Loucy (cell line): Measurements from ENCODE around the gene NOTCH2.

Experiments used
- H2AFZ ChIP-seq: fragments of 200-600 bp; sonication (generic); 2 replicates; pipeline ENCODE4 v1.6.0; 2016; ENCODE audit warnings: antibody characterized with exemption, mild to moderate bottlenecking, low read length, moderate library complexity
- H3F3A ChIP-seq: fragments of 200-600 bp; 2 replicates; pipeline ENCODE4 v1.6.0; 2016; ENCODE audit warnings: antibody characterized with exemption, low read depth, mild to moderate bottlenecking
- H3K27me3 ChIP-seq: fragments of 200-600 bp; sonication (generic); 2 replicates; pipeline ENCODE4 v1.6.1; 2014; ENCODE audit warnings: low read length, mild to moderate bottlenecking; ENCODE audit not compliant: insufficient read depth, poor library complexity, severe bottlenecking
- H3K36me3 ChIP-seq: fragments of 200-600 bp; sonication (generic); 2 replicates; pipeline ENCODE4 v1.6.1; 2016; ENCODE audit warnings: low read length; ENCODE audit not compliant: insufficient read depth
- H3K4me1 ChIP-seq: fragments of 200-600 bp; sonication (generic); 2 replicates; pipeline ENCODE4 v1.5.1; 2014; ENCODE audit warnings: low read length, mild to moderate bottlenecking; ENCODE audit not compliant: insufficient read depth, poor library complexity, severe bottlenecking
- H3K4me2 ChIP-seq: fragments of 200-600 bp; sonication (generic); 2 replicates; pipeline ENCODE4 v1.6.0; 2014; ENCODE audit warnings: antibody characterized with exemption, low read length, low read depth, mild to moderate bottlenecking; ENCODE audit not compliant: poor library complexity, severe bottlenecking
- H3K4me3 ChIP-seq: fragments of 200-600 bp; sonication (generic); 2 replicates; pipeline ENCODE4 v1.5.1; 2014; ENCODE audit warnings: low read length, mild to moderate bottlenecking, mixed read lengths; ENCODE audit not compliant: poor library complexity, severe bottlenecking
- H3K79me2 ChIP-seq: fragments of 200-600 bp; sonication (generic); 2 replicates; pipeline ENCODE4 v1.6.1; 2014; ENCODE audit warnings: low read length; ENCODE audit not compliant: insufficient read depth
- H3K9ac ChIP-seq: fragments of 200-600 bp; sonication (generic); 2 replicates; pipeline ENCODE4 v1.6.0; 2014; ENCODE audit warnings: mild to moderate bottlenecking, low read depth, low read length, moderate library complexity; ENCODE audit not compliant: poor library complexity, severe bottlenecking
- H3K9me2 ChIP-seq: fragments of 200-600 bp; sonication (generic); replicated peaks from 2 replicates; pipeline ENCODE4 v1.6.1; 2016; ENCODE audit warnings: low read depth, low read length, mixed read lengths
- H3K9me3 ChIP-seq: fragments of 200-600 bp; sonication (generic); 2 replicates; pipeline ENCODE4 v1.6.1; 2014; ENCODE audit warnings: mild to moderate bottlenecking, antibody characterized with exemption, low read length, low read depth; ENCODE audit not compliant: insufficient read depth
- H4K20me1 ChIP-seq: fragments of 200-600 bp; sonication (generic); 2 replicates; pipeline ENCODE4 v1.6.0; 2014; ENCODE audit warnings: antibody characterized with exemption, low read length, mild to moderate bottlenecking; ENCODE audit not compliant: insufficient read depth, poor library complexity, severe bottlenecking
- CTCF ChIP-seq: fragments of 200-600 bp; sonication (generic); conservative IDR thresholded peaks from 2 replicates; pipeline ENCODE4 v1.5.1; 2014; ENCODE audit warnings: mild to moderate bottlenecking, antibody characterized with exemption, low read length
- EZH2phosphoT487 ChIP-seq: fragments of 200-600 bp; IDR thresholded peaks from 2 replicates; pipeline ENCODE4 v1.6.1; 2018; ENCODE audit warnings: antibody characterized with exemption, mild to moderate bottlenecking, moderate library complexity, borderline replicate concordance

NOTCH2 gene

GRCh38 chr1:119869995-119870394 lies 199.5 kb downstream of the NOTCH2 start:
- no peak overlapping the region for H2AFZ ChIP-seq
- H3K4me2 ChIP-seq = no peak overlapping the region
- H3K27me3 ChIP-seq = no peaks in the 10 kb centered on the region
- no peaks in the 10 kb centered on the region for H4K20me1 ChIP-seq
- no peaks in the 10 kb centered on the region for H3K9me2 ChIP-seq
- peaks cover 4% of the 10 kb centered on the region for H3K4me1 ChIP-seq
- no peaks in the 10 kb centered on the region for H3K36me3 ChIP-seq
- H3K9me3 ChIP-seq = no peaks in the 10 kb centered on the region
- H3K9ac ChIP-seq = no peak overlapping the region
- no peaks in the 10 kb centered on the region for H3F3A ChIP-seq
- no peaks in the 10 kb centered on the region for H3K79me2 ChIP-seq
- H3K4me3 ChIP-seq = no peak overlapping the region
- no peak for TF ChIP-seq EZH2phosphoT487

GRCh38 chr1:119868176-119868575 lies 201.3 kb downstream of the NOTCH2 start:
- Histone ChIP-seq H3K4me1 (peaks cover 4% of the 10 kb centered on the region), H3K36me3 (no peaks in the 10 kb centered on the region), H3K4me2 (no peak overlapping the region), H3F3A (no peaks in the 10 kb centered on the region), H3K79me2 (no peaks in the 10 kb centered on the region), H3K4me3 (no peak overlapping the region), H2AFZ (no peak overlapping the region), H3K9me3 (no peaks in the 10 kb centered on the region), H3K9ac (no peak overlapping the region), H3K9me2 (no peaks in the 10 kb centered on the region), H3K27me3 (no peaks in the 10 kb centered on the region), H4K20me1 (no peaks in the 10 kb centered on the region)
- TF ChIP-seq CTCF = no peak
- TF ChIP-seq EZH2phosphoT487 = no peak

- Histone ChIP-seq H3F3A (no peaks in the 10 kb centered on the region), H3K4me1 (peaks cover 8% of the 10 kb centered on the region), H3K9ac (no peak overlapping the region), H3K4me2 (no peak overlapping the region), H3K79me2 (no peaks in the 10 kb centered on the region), H3K36me3 (no peaks in the 10 kb centered on the region), H3K27me3 (no peaks in the 10 kb centered on the region), H3K4me3 (no peak overlapping the region), H3K9me2 (no peaks in the 10 kb centered on the region), H4K20me1 (no peaks in the 10 kb centered on the region), H2AFZ (no peak overlapping the region), H3K9me3 (no peaks in the 10 kb centered on the region)
- TF ChIP-seq EZH2phosphoT487 (no peak), CTCF (no peak)
Measured at GRCh38 chr1:119866451-119866850, 203.0 kb downstream of the NOTCH2 start.

- Histone ChIP-seq H3K9me2 (no peaks in the 10 kb centered on the region), H3K79me2 (no peaks in the 10 kb centered on the region), H3K27me3 (no peaks in the 10 kb centered on the region), H3K9me3 (no peaks in the 10 kb centered on the region), H3K4me2 (no peak overlapping the region), H3K4me1 (peaks cover 12% of the 10 kb centered on the region), H3F3A (no peaks in the 10 kb centered on the region), H4K20me1 (no peaks in the 10 kb centered on the region), H3K9ac (no peak overlapping the region), H3K4me3 (no peak overlapping the region), H3K36me3 (no peaks in the 10 kb centered on the region), H2AFZ (no peak overlapping the region)
- no peak for TF ChIP-seq EZH2phosphoT487
- TF ChIP-seq CTCF = no peak
Measured at GRCh38 chr1:119865627-119866026, 203.8 kb downstream of the NOTCH2 start.
